Activated CD4-positive, alpha-beta T cell treated with anti-CD3 and anti-CD28 coated beads, Interleukin-2, amount 10 ng/mL, durations not matched to agents 7 days and 5 days (primary cell): Measurements from ENCODE around the gene SLC66A2. TPM values are rescaled to one million over a fixed set of nuclear protein-coding genes. Genes with fewer than 3 reads are reported as not detected.

ENCODE experiments used
- CTCF ChIA-PET: fragments of 350-600 bp; sonication (Branson Sonifier 250); formaldehyde crosslinking; loops from one replicate; lab custom pipeline; 2021; ENCODE audit warnings: antibody characterized with exemption; lab: Charles Lee
- POLR2A ChIA-PET: fragments of 350-600 bp; sonication (Branson Sonifier 250); formaldehyde crosslinking; loops from one replicate; lab custom pipeline; 2021; ENCODE audit warnings: antibody characterized with exemption; lab: Charles Lee
- DNase-seq: peaks from one replicate; pipeline ENCODE4 v3.0.0-alpha.2; 2020
- H3K27ac Mint-ChIP-seq: one replicate; pipeline ENCODE4 v1.8.0; 2021; ENCODE audit warnings: mild to moderate bottlenecking, moderate library complexity, mixed read lengths
- H3K27me3 Mint-ChIP-seq: one replicate; pipeline ENCODE4 v1.8.0; 2021; ENCODE audit warnings: mixed read lengths
- H3K36me3 Mint-ChIP-seq: one replicate; pipeline ENCODE4 v1.8.0; 2021; ENCODE audit warnings: low read depth, mixed read lengths
- H3K4me1 Mint-ChIP-seq: one replicate; pipeline ENCODE4 v1.8.0; 2021; ENCODE audit warnings: mixed read lengths
- H3K4me3 Mint-ChIP-seq: one replicate; pipeline ENCODE4 v1.8.0; 2021; ENCODE audit warnings: mild to moderate bottlenecking, moderate library complexity, mixed read lengths
- H3K9me3 Mint-ChIP-seq: one replicate; pipeline ENCODE4 v1.8.0; 2021; ENCODE audit warnings: mixed read lengths
- total RNA-seq, 2 experiments: library from RNA; stranded (reverse); gene quantifications; one replicate each; pipeline ENCODE4 v1.2.3, GENCODE V29; 2021

SLC66A2 gene
- total RNA-seq, 2 experiments from 2014 or later, result 28.3 to 34.6 TPM

GRCh38 chr18:79905389-79905911 lies 46.0 kb downstream of the SLC66A2 start:
- DNase-seq, result no peak
- Mint-ChIP-seq H3K27ac (peak overlapping the region; percentile 39), H3K36me3 (peaks cover 32% of the 10 kb centered on the region), H3K4me1 (peaks cover 18% of the 10 kb centered on the region), H3K27me3 (no peaks in the 10 kb centered on the region), H3K9me3 (peaks cover 7% of the 10 kb centered on the region), H3K4me3 (no peak overlapping the region)
- POLR2A ChIA-PET, result no interaction called here
- CTCF ChIA-PET, result interaction anchor here (1.0 to 1.3 kb wide), 3 partner anchors 9 to 88 kb away, joined by 3 to 4 read pairs (median 3); no protein-coding TSS in a partner anchor

GRCh38 chr18:79904357-79905147 lies 46.9 kb downstream of the SLC66A2 start:
- Mint-ChIP-seq H3K9me3 (peaks cover 13% of the 10 kb centered on the region), H3K4me1 (peaks cover 17% of the 10 kb centered on the region), H3K36me3 (peaks cover 34% of the 10 kb centered on the region), H3K27me3 (no peaks in the 10 kb centered on the region), H3K27ac (no peak overlapping the region), H3K4me3 (no peak overlapping the region)
- ChIA-PET CTCF (interaction anchor here (0.5 to 1.1 kb wide), 3 partner anchors 31 to 99 kb away, joined by 3 to 5 read pairs (median 4); no protein-coding TSS in a partner anchor), POLR2A (interaction anchor here (0.6 kb wide), 1 partner anchor 14 kb away, joined by 9 read pairs; no protein-coding TSS in a partner anchor)
- DNase-seq, result no peak

DNA sequence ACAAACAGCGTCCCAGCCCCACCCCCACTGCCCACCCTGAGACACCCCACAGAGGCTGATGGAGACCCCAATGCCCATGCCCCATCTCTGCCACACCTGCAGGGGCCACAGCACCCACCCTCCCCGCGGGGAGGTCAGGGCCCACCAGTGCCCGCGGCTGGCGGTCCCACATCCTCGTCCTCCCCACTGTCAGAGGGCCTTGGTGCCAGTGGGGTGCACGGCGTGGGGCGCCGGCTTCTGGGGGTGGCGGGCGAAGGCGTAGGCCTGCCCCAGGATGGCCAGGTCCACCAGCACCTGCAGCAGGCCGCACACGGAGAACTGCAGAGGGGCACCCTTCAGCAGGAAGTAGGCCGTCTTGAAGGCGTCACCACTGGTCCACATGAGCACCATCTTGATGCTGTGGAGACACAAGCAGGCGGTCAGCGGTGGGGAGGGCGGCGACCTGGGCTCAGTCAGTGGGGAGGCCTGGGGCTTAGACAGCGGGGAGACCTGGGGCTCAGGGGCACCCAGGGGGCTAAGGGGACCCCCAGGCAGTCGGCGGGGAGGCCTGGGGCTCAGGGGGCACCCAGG lies 47.6 kb downstream of the SLC66A2 start:
- H3K4me1 Mint-ChIP-seq, result peaks cover 12% of the 10 kb centered on the region
- ChIA-PET POLR2A (interaction anchor here (0.6 kb wide), 1 partner anchor 13 kb away, joined by 9 read pairs; no protein-coding TSS in a partner anchor), CTCF (no interaction called here)
- H3K4me3 Mint-ChIP-seq, result no peak overlapping the region
- no peaks in the 10 kb centered on the region for H3K27me3 Mint-ChIP-seq
- no peak overlapping the region for H3K27ac Mint-ChIP-seq
- no peak for DNase-seq
- H3K36me3 Mint-ChIP-seq, result peaks cover 28% of the 10 kb centered on the region
- peaks cover 11% of the 10 kb centered on the region for H3K9me3 Mint-ChIP-seq

DNA sequence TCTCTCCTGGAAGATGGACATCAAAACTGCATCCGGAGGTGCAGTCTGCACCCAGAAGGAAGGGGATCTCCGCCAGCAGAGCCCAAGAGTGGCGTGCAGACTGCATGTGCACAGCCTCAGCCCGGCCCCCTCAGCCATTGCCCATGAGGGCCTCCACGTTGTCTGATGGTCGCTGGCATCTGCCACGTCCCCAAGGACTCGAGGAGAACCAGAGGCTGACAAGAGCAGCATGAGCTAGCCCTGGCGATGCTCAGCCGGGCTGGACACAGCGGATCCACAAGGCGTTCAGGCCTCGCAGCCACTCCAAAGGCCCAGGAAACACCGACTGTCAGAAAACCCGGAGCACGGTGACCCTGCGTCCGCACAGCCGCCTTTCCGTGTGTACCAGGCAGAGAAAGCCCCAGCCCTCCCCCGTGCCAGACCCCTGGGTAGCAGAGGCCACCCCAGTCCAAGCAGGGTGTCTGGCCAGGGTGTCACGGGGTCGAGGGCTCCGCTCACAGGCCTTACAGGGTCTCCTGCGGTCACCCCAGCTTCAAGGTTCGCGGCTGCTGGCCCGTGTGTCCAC lies 48.3 kb downstream of the SLC66A2 start:
- Mint-ChIP-seq H3K4me3 (no peak overlapping the region), H3K9me3 (peaks cover 9% of the 10 kb centered on the region), H3K36me3 (peaks cover 22% of the 10 kb centered on the region), H3K27me3 (no peaks in the 10 kb centered on the region), H3K27ac (no peak overlapping the region), H3K4me1 (peaks cover 12% of the 10 kb centered on the region)
- no peak for DNase-seq
- POLR2A ChIA-PET, result no interaction called here
- CTCF ChIA-PET, result no interaction called here

DNA sequence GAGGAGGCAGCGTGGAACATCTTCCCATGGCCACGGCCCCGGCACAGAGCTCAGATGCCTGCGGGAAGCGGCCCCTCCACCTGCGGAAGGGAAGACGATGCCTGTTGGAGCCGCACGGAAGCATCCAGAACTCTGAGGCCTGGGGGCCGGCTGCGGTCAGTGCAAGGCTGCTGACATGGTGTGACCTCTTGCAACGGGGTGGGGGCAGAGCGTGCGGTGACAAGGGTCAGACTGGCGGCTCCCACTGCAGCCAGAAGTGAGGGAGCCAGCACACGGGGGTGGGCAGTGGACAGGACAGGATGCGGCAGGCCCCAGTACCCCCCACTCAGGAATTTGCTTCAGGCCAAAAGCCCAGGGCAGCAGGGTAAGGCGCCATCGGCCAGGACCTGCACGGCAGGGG lies 48.8 kb downstream of the SLC66A2 start:
- POLR2A ChIA-PET, result no interaction called here
- DNase-seq, result no peak
- H3K4me3 Mint-ChIP-seq, result no peak overlapping the region

GRCh38 chr18:79902075-79902474 lies 49.4 kb downstream of the SLC66A2 start:
- peaks cover 17% of the 10 kb centered on the region for H3K9me3 Mint-ChIP-seq
- CTCF ChIA-PET, result no interaction called here
- no peak overlapping the region for H3K27ac Mint-ChIP-seq
- POLR2A ChIA-PET, result no interaction called here
- no peak for DNase-seq
- peaks cover 20% of the 10 kb centered on the region for H3K36me3 Mint-ChIP-seq
- H3K27me3 Mint-ChIP-seq, result no peaks in the 10 kb centered on the region
- H3K4me1 Mint-ChIP-seq, result peaks cover 12% of the 10 kb centered on the region
- H3K4me3 Mint-ChIP-seq, result no peak overlapping the region

More for the DNA sequence above, 48.8 kb downstream of the SLC66A2 start:
- H3K4me1 Mint-ChIP-seq, result peaks cover 12% of the 10 kb centered on the region
- CTCF ChIA-PET, result no interaction called here
- no peak overlapping the region for H3K27ac Mint-ChIP-seq
- no peaks in the 10 kb centered on the region for H3K27me3 Mint-ChIP-seq
- peaks cover 18% of the 10 kb centered on the region for H3K36me3 Mint-ChIP-seq
- peaks cover 13% of the 10 kb centered on the region for H3K9me3 Mint-ChIP-seq

DNA sequence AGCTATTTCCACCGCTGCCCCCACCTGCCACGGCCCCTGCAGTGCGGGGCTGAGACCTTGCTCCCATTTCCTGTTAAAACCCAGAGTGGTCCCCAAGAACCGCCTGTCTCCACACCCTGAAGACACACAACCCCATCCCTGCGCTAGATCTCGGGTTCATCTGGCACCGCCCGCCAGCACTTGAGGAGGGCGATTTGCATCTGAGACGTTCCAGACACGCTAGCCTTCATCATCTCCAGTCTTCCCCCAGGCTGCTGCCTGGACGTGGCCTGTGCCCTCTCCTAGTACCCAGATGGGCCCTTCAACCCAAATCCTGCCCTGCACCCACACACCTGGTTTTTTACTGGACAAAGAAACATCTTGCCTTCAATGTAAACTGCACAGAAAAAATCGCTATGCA lies 49.8 kb downstream of the SLC66A2 start:
- POLR2A ChIA-PET, result no interaction called here
- H3K27ac Mint-ChIP-seq, result no peak overlapping the region
- no peak for DNase-seq
- H3K4me3 Mint-ChIP-seq, result no peak overlapping the region
- peaks cover 10% of the 10 kb centered on the region for H3K4me1 Mint-ChIP-seq
- peaks cover 20% of the 10 kb centered on the region for H3K36me3 Mint-ChIP-seq
- CTCF ChIA-PET, result no interaction called here
- peaks cover 21% of the 10 kb centered on the region for H3K9me3 Mint-ChIP-seq
- no peaks in the 10 kb centered on the region for H3K27me3 Mint-ChIP-seq

GRCh38 chr18:79900610-79901570 lies 50.6 kb downstream of the SLC66A2 start:
- H3K36me3 Mint-ChIP-seq, result peaks cover 19% of the 10 kb centered on the region
- H3K9me3 Mint-ChIP-seq, result peaks cover 26% of the 10 kb centered on the region
- H3K27ac Mint-ChIP-seq, result no peak overlapping the region
- POLR2A ChIA-PET, result no interaction called here
- H3K4me1 Mint-ChIP-seq, result peaks cover 4% of the 10 kb centered on the region
- H3K27me3 Mint-ChIP-seq, result no peaks in the 10 kb centered on the region
- DNase-seq, result no peak
- CTCF ChIA-PET, result no interaction called here
- H3K4me3 Mint-ChIP-seq, result no peak overlapping the region

DNA sequence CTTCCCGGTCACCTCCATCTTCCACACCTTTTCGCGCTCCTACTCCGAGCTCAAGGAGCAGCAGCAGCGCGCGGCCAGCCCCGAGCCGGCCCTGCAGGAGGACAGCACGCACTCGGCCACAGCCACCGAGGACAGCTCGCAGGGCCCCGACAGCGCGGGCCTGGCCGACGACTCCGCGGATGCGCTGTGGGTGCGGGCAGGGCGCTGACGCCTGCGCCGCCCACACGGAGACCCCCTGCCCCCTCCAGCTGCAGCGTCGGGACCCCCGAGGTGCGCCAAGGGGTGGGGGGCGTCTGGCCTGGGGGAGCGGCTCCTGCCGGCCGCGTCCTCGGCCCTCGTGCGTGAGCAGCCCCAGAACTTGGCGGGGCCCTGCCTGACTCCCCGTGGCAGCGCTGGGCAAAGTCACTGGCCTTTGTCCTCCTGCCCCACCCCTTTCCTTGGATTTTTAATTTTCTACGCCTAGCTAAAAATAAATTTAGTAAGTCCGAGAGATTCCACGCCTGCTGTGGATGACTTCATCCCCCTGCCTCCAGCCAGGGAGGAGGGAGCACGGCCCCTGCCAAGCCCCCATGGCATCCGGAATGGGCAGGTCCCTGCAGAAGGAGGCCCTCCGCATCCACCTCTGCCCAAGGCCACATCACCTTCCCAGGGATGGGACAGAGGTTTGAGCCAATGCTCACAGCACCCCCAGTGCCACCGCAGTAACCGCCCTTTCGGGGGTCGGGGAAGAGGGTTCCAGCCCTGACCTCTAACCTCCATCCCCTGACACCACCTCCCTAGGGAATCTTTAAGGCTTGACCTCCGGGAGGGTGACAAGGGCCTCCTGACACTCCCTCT lies 51.6 kb downstream of the SLC66A2 start:
- ChIA-PET CTCF (no interaction called here), POLR2A (no interaction called here)
- Mint-ChIP-seq H3K9me3 (peaks cover 35% of the 10 kb centered on the region), H3K27ac (no peak overlapping the region), H3K36me3 (peaks cover 20% of the 10 kb centered on the region), H3K4me1 (no peaks in the 10 kb centered on the region), H3K27me3 (no peaks in the 10 kb centered on the region), H3K4me3 (no peak overlapping the region)
- DNase-seq, result no peak

DNA sequence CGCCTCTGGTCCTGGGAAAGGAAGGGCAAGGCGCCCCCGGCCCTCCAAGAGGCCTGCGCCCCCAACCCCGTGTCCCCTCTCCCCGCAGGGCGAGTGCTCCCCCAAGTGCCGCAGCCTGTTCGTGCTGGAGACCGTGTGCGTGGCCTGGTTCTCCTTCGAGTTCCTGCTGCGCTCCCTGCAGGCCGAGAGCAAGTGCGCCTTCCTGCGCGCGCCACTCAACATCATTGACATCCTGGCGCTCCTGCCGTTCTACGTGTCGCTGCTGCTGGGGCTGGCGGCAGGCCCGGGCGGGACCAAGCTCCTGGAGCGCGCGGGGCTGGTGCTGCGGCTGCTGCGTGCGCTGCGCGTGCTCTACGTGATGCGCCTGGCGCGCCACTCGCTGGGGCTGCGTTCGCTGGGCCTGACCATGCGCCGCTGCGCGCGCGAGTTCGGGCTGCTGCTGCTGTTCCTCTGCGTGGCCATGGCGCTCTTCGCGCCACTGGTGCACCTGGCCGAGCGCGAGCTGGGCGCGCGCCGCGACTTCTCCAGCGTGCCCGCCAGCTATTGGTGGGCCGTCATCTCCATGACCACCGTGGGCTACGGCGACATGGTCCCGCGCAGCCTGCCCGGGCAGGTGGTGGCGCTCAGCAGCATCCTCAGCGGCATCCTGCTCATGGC lies 52.4 kb downstream of the SLC66A2 start:
- CTCF ChIA-PET, result no interaction called here
- H3K27me3 Mint-ChIP-seq, result no peaks in the 10 kb centered on the region
- no peak overlapping the region for H3K27ac Mint-ChIP-seq
- no peaks in the 10 kb centered on the region for H3K4me1 Mint-ChIP-seq
- DNase-seq, result no peak
- peaks cover 21% of the 10 kb centered on the region for H3K36me3 Mint-ChIP-seq
- peaks cover 37% of the 10 kb centered on the region for H3K9me3 Mint-ChIP-seq
- no peak overlapping the region for H3K4me3 Mint-ChIP-seq
- POLR2A ChIA-PET, result no interaction called here

- peaks cover 23% of the 10 kb centered on the region for H3K36me3 Mint-ChIP-seq
- H3K9me3 Mint-ChIP-seq, result peaks cover 47% of the 10 kb centered on the region
- H3K27ac Mint-ChIP-seq, result no peak overlapping the region
- ChIA-PET CTCF (no interaction called here), POLR2A (no interaction called here)
- no peaks in the 10 kb centered on the region for H3K27me3 Mint-ChIP-seq
- H3K4me3 Mint-ChIP-seq, result no peak overlapping the region
- H3K4me1 Mint-ChIP-seq, result no peaks in the 10 kb centered on the region
- no peak for DNase-seq
These were observed 53.4 kb downstream of the SLC66A2 start for GRCh38 chr18:79897940-79898625.
